ENCODE data around the gene ZNF609.

Gene ZNF609

DNA sequence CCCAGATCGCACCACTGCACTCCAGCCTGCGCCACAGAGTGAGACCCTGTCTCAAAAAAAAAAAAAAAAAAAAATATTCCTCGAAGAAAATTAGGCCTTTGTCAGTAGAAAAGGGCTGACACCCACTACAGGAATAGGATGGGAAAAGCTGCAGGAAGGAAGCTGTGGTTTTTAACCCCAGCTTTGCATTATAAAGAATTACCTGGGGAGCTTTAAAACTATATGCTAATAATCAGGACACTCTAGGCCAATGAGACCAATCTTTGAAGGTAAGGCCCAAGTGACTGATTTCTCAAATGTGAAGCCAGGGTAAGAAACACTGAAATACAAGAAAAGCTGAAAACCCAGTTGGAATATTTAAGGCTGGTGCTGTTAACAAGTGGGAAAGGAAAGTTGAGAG lies 240.7 kb downstream of the ZNF609 start:
- DNase-seq = no peak

DNA sequence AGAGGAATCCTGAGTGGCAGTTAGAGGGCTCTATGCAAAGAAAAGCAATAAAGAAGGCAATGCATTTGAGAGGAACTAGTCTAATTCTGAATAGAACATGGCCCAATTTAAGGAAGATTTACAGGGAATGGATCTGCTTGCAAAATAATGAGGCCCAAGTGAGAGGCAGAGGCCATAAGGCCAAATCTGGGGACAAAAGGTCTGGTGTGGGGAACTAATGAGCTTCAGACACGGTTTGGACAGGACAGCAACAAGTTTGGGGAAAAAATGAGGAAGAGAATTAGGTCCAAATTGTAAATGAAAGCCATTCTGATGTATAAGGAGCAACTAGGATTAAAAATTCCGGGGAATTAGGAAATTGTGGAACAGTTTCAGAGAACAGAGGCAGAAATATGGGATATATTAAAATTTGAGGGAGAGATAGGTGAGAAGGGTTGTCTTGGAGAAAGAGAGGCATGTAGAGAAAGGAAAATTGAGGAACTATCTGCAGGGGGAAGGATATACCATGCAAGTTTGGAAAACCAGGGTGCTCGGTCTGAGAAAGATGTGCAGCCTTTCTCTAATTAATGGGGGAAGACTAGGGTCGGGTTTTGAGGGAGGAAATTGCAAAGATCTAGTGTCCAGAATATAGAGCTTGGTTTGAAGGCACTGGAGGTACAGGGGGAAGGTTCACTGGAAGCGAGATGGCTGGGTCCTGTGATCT lies 241.3 kb downstream of the ZNF609 start:
- DNase-seq = no peak

DNA sequence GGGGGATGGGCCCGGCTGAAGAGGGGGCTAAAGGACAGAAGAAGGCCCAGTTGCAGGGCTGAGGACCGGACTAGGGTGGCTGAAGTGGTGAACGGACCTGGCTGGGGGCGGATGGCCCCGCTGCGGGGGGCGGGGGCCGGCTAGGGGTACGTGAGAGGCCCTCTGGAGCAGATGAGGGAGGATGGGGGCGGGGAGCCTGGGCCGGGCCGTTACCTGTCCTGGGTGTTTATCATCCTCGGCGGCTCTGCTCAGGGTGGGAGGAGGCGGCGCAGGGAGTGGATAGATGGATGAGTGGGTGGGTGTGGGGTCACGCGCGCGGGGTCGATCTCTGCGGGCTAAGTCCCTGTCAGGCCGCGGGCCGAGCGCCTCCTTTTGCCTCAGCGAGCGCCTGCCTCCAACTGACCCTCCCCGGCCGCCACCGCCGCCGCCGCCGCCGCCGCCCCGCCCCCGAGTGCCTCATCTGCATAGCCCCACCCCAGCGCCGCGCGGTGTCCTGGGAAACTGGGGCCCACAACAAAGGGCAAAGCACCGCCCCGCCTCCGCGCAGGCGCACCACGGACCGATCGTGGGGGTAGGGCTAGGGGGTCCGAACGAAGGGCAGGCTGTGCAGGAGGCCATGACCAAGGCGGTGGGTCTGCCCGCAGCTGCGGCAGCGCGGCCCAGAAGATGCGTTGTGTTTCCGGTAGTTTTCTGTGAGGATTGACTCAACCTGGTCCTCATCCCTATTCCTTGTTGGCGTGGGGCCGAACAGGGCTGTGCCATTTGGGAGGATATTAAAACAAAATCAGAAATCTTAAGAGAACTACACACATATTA lies 242.6 kb downstream of the ZNF609 start:
- DNase-seq = peak; percentile 98

DNA sequence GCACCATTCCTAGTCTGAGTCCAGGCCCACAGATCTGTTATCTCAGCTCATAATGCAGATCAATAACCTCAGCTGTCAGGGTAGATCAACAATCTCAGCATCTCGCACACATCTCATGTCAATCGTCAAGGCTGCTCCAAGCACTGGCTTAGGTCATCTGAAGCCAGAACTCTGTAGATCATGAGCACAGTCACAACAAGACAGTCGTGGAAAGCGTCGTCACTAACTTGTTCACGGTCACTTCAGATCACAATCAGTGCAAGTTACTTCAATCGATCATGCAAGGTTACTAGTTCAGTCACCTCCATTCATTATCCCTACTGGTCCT lies 243.2 kb downstream of the ZNF609 start:
- DNase-seq = peak; percentile 10

DNA sequence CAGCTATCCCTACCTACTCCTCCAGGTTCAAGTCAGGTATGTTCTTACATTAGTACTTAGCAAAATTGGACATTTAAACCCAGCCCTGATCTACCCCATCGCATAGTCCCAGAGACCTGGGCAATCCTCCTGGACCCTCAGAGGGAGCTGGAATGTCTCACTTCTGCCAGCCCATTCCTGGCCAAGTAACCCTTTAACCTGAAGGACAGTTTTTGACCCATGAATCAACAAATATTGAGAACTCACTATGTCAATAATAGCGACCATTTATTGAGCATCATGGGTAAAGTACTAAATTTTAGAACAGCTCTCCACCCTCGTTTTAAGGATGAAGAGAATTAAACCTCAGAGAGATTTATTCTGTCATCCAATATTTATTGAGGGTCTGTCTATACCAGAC lies 244.6 kb downstream of the ZNF609 start:
- no peak for DNase-seq

DNA sequence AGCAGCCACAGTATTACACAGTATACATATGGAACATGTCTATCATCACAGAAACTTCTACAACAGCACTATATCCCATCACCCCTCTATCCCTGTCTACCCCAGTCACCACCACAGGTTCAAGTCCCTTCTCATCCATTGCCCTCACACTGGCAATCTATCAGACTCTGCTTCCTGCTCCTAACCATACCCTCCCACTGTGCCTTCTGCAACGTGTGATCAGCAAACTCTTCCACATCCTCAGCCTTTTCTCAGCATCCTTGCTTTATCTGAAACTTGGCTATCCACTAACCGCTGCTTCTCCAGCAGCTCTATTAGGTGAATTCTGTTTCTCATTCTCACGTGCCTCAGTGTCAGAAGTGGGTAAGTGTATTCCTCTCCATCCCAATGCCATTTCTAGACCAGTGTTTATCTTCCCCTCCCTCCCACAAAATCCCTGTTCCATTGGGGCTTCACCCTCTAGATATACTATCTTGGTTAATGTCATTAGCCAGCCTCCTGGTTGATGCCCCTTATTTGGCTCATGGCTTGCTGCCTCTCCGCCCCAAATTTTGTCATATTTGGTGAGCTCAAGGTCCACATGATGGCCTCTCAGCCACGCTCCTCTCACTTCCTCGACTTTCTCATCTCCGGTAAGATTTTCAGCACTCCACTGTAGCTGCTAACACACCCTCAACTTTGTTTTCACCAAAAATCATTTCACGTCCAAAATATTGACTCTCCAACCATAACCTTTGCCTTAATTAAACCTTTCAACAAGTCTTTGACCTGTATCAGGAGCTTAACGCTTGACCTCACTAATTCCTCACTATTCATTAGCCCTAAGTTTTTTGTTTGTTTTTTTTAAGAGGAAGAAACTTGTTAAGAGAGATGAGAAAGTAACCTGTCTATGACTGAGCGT lies 245.9 kb downstream of the ZNF609 start:
- no peak for DNase-seq

DNA sequence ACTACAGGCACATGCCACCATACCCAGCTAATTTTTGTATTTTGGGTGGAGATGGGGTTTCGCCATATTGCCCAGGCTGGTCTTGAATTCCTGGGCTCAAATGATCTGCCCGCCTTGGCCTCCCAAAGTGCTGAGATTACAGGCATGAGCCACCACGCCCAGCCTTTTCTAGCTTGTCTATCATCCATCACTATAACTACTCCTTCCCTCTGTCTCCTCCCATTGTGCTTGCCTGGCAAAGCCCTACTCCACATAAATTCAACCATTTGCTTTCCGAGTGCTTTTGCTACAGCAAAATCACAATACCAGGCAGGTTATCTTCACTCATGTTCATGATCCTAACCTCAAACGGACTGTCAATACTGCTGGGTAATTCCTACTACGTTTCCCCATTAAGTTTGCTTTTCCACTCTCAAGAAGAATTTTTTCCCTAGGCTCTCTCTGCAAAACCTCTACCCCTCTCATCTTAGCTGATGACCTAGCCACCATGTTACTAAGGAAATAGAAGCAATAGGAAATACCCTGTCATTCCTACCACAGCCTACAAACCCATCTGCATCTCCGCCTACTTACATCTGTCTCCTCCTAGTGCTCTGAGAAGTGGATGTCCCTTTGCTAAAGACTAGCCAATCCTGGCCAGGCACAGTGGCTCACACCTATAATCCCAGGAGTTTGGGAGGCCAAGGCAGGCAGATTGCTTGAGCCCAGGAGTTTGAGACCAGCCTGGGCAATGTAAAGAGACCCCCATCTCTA lies 250.5 kb downstream of the ZNF609 start:
- no peak for DNase-seq

DNA sequence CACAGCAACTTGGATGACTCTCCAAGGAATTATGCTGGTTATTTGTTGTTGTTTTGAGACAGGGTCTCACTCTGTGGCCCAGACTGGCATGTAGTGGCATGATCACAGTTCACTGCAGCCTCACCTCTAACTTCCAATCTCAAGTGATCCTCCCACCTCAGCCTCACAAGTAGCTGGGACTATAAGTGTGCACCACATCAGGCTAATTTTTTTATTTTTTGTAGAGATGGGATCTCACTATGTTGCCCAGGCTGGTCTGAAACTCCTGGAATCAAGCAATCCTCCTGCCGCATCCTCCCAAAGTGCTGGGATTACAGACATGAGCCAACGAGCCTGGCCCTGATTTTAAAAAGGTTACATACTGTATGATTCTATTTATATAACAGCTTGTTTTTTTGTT lies 252.0 kb downstream of the ZNF609 start:
- DNase-seq = no peak

DNA sequence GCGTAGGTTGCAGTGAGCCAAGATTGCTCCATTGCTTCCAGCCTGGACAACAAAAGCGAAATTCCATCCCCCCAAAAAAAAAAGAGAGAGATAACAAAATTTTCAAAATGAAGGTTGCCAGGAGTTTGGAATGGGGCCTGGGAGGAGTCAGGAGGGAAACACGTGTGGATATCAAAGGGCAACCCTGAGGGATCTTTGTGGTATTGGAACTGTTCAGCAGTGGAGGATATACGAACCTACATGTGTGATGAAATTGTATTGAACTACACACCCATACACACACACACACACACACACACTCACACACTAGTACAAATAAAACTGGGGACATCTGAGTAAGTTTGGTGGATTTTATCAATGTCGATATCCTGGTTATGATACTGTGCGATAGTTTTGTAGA lies 253.2 kb downstream of the ZNF609 start:
- DNase-seq = no peak

DNA sequence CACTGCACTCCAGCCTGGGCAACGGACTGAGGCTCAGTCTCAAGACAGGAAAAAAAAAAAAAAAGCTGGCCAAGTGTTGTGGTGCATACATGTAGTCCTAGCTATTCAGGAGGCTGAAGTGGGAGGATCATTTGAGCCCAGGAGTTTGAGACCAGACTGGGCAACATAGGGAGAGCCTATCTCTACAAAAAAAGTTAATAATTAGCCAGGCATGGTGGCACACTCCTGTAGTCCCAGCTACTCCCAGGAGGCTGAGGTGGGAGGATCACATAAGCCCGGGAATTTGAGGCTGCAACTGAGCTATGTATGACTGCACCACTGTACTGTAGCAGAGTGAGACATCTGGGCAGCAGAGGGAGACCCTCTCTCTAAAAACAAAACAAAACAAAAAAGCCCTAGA lies 256.1 kb downstream of the ZNF609 start:
- DNase-seq = no peak

DNA sequence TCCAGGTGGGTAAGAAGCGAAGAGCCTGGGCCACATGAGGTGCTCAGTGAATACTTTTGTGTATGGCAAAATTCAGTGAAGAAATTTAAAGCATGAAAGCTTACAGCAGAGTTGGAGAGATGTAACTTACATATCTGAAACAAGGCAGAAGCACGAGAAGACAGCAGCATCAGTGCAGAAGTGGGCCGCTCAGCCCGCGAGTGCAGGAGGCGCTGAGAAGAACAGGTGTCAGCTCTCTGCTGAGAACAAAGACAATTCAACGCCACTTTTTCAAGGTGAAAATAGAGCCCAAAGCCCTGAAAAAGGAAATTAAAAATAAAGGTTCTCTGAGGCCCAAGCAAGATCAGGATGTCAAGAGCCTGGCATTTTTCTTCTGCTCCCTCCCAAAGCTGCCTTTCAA lies 256.8 kb downstream of the ZNF609 start:
- no peak for DNase-seq

DNA sequence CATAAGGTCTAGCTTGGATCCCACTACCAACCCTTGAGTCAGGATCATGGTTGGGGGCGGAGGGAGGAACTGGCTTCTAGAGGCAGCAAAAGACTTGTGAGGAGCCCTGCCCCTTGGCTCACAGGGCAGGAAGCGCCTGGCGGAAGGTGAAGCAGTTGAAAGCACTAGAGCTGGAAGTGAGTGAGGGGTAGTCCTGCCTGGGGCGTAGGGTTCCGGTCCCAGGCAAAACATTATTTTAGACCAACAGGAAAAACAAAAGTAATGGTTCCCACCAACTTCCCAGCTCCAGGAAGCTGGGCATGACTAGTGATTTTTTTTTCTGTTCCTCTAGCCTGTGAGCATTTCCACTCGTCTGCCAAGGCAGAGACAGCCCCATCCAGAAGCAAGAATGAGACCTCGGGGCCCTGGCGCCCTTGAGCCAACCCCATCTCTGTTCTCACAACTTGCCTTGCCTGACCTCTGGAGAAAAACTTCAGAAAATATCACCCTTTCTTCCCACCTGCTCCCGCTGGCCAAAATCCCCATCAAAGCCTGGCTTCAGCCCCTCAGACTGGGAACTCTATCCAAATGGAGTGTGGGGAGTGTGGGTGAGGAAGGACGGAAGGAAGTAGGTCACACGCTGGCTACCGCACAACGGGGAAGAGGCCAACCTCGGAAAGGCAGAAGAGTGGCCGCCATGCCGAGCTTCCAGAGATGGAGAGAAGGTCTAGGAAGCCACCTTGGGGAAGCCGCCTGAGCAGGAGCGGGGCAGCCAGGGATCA lies 257.5 kb downstream of the ZNF609 start:
- no peak for DNase-seq

DNA sequence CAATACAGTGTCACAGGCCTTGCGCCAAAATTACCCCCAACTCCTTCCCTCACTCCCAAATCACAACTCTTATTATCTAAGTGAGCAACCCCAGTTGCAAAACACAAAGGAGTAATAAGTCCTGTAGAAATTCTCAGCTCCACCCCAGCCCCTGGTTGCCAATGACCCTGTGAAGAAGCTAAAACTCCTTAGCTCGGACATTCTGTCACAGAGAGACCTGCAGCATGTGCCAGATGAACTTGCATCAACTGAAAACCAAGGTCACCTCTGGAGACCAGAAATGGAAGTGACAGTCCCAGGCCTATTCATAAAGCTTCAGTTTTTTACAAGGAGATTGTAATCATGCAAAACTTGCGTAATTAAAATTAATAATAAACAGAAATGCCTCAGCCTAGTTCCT lies 259.8 kb downstream of the ZNF609 start:
- DNase-seq = no peak

DNA sequence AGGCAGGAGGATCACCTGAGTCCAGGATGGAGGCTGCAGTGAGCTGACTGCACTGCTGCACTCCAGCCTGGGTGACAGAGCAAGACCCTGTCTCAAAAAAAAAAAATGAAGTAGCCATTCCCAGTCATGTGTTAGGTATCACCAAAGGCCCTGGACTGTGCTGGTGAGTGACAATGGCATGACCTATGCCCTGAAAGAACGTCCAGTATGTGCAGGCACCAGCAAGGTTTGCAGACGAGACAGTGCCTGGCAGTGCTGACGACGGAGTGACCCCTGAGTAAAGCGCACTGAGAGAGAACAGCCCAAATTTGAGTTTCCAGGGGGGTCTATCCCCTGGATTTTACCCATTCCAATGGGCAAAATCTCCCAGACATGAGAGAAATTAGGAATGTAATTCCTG lies 269.8 kb downstream of the ZNF609 start:
- no peak for DNase-seq

DNA sequence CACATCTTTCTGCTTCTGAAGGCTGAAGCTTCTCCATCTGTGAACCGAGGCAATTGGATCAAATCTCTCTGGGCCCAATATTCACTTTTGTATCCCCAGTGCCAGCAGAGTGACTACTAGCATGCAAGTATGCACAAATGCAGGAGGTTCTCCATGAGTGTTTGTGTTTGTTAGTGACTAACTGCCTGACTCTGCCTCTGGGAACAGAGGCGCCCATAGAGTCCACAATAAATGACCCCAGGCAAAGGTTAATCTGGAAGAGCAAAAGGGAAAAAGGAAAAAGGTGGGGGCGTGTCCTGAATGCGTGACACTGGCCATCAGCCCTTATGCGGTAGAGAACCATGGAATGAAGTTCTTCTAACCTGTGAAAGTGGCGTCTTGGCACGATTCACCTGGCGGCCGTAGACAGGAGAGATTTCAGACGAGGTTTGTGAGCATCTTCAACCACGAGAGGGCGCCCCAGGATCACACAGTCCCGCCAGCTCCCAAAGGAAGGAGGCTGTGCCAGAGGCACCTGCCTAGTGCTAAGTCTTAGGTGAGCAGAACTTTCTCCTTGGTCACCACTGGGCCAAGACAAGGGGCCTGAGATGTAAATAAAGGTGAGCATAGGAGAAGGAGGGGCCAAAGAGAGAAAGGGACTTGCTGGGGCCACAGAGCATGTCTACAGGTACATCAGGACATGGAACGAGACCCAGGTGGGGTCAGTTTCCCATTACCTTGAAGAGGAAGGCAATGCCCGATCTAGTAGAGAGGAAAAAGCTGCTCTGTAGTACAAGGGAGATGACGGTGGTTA lies 270.8 kb downstream of the ZNF609 start:
- DNase-seq = peak; percentile 88

DNA sequence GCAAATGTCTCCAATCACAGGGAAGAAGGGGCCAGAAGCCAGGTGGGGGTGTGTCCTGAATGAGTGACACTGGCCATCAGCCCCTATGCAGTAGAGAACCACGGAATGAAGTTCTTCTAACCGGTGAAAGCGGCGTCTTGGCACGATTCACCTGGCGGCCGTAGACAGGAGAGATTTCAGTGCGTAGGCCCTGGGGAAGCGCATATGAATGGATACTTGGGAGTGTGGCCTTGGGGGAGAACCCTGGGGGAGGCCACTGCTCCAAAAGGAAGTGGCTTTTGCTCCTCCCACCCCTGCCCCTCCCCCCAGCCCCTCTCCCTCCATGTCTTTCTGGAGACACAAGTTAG lies 271.4 kb downstream of the ZNF609 start:
- no peak for DNase-seq

DNA sequence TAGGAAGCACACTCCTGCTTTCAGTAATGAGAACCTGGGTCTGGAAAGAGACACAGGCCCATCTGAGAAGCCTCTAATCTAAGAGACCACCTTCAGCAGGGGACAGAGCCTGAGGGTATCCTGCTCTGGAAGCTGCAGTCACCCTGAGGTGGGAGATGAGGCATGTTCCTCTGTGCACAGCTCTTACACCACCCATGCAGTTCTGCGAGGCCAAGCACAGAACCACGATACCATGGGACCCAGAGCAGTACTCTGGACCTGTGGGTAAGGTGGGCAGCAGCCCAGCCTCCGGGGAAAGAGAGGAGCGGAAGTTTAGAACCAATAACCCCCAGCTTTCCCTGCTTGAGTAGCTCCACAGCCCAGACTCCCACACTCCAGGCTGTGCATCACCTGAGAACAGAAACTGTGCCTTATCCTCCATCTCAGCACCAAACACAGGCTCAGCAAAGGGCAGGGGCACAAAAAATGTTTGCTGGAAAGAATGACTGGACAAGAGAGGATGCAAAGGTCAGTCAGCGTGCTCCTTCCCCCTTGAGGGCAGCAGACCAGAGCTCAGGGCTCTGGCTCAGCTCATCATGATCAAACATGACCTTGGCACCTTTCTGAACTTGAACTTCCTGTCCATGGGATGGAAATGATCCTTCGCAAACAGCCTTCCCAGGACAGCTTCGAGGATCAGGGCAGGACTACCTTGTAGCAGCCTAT lies 271.9 kb downstream of the ZNF609 start:
- DNase-seq = no peak
